ENCODE data around the gene PRDM16. TPM values are rescaled to one million over a fixed set of nuclear protein-coding genes. Genes with fewer than 3 reads are reported as not detected.

Gene PRDM16
- polyA plus RNA-seq, 1 donor from 2014 or later = 0.21 TPM

DNA sequence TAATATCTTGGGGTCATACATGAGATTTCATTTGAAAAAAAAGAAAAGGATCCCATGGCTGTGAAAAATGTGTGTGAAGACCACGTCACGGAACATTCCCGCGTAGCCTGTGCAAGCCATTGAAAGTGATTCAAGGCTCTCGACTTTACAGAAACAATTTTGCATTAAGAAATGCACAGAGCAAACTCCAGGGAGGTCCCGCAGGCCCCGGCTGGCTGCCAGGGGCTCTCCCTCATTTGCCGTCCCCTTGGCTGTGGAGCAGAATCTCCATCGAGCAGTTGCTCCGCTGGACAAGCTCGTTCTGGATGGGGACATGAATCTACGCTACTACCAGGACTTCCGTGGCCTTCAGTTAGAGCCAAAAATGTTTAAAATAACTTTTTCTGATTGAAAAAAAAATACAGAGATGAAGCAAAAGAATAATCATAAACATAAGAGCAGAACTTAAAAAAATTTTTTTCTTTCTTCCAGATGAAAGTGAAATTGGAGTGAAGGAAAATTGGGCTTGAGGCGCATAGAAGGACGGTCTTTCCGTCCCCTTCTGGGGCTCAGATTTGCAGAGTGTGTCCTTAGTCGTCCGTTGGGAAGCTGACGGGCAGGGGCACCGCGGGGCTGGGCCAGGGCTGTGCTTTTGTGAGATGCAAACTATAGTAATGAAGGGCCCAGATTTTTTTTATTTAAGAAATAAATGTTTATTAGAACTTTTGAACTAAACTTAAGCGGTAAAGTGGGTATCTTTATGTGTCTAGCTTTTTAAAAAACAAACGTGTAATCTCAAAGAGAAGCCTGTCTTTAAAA lies 317.4 kb downstream of the PRDM16 start:
- Histone ChIP-seq H3K4me3 (ENCODE audit: low read length) (no peak overlapping the region), H3K4me2 (ENCODE audit: low read length) (no peak overlapping the region), H3K27ac (ENCODE audit: low read length) (no peak overlapping the region), H4K20me1 (ENCODE audit: insufficient read depth) (no peaks in the 10 kb centered on the region), H3K9ac (ENCODE audit: low read length) (no peak overlapping the region), H3K36me3 (ENCODE audit: insufficient read depth, low read length) (no peaks in the 10 kb centered on the region), H2AFZ (ENCODE audit: low read depth, low read length) (no peak overlapping the region), H3K9me3 (ENCODE audit: low read length) (no peaks in the 10 kb centered on the region), H3K27me3 (ENCODE audit: insufficient read depth, low read depth, low read length) (no peaks in the 10 kb centered on the region), H3K79me2 (replicated peaks; ENCODE audit: insufficient read depth, low read length) (no peaks in the 10 kb centered on the region), H3K9me2 (ENCODE audit: insufficient read depth, low read length) (no peaks in the 10 kb centered on the region), H3F3A (ENCODE audit: insufficient read depth, low read length, poor library complexity, severe bottlenecking) (no peaks in the 10 kb centered on the region)
- TF ChIP-seq, protein P1, sequence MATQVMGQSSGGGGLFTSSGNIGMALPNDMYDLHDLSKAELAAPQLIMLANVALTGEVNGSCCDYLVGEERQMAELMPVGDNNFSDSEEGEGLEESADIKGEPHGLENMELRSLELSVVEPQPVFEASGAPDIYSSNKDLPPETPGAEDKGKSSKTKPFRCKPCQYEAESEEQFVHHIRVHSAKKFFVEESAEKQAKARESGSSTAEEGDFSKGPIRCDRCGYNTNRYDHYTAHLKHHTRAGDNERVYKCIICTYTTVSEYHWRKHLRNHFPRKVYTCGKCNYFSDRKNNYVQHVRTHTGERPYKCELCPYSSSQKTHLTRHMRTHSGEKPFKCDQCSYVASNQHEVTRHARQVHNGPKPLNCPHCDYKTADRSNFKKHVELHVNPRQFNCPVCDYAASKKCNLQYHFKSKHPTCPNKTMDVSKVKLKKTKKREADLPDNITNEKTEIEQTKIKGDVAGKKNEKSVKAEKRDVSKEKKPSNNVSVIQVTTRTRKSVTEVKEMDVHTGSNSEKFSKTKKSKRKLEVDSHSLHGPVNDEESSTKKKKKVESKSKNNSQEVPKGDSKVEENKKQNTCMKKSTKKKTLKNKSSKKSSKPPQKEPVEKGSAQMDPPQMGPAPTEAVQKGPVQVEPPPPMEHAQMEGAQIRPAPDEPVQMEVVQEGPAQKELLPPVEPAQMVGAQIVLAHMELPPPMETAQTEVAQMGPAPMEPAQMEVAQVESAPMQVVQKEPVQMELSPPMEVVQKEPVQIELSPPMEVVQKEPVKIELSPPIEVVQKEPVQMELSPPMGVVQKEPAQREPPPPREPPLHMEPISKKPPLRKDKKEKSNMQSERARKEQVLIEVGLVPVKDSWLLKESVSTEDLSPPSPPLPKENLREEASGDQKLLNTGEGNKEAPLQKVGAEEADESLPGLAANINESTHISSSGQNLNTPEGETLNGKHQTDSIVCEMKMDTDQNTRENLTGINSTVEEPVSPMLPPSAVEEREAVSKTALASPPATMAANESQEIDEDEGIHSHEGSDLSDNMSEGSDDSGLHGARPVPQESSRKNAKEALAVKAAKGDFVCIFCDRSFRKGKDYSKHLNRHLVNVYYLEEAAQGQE (IDR thresholded peaks at IDR 0.05; ENCODE audit: borderline replicate concordance) = no peak
- no peak for TF ChIP-seq MXI1 (conservative IDR thresholded peaks at IDR 0.05; ENCODE audit: poor library complexity, severe bottlenecking)
- TF ChIP-seq, protein P2, sequence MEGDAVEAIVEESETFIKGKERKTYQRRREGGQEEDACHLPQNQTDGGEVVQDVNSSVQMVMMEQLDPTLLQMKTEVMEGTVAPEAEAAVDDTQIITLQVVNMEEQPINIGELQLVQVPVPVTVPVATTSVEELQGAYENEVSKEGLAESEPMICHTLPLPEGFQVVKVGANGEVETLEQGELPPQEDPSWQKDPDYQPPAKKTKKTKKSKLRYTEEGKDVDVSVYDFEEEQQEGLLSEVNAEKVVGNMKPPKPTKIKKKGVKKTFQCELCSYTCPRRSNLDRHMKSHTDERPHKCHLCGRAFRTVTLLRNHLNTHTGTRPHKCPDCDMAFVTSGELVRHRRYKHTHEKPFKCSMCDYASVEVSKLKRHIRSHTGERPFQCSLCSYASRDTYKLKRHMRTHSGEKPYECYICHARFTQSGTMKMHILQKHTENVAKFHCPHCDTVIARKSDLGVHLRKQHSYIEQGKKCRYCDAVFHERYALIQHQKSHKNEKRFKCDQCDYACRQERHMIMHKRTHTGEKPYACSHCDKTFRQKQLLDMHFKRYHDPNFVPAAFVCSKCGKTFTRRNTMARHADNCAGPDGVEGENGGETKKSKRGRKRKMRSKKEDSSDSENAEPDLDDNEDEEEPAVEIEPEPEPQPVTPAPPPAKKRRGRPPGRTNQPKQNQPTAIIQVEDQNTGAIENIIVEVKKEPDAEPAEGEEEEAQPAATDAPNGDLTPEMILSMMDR (IDR thresholded peaks at IDR 0.05; ENCODE audit: poor library complexity, severe bottlenecking) = no peak

DNA sequence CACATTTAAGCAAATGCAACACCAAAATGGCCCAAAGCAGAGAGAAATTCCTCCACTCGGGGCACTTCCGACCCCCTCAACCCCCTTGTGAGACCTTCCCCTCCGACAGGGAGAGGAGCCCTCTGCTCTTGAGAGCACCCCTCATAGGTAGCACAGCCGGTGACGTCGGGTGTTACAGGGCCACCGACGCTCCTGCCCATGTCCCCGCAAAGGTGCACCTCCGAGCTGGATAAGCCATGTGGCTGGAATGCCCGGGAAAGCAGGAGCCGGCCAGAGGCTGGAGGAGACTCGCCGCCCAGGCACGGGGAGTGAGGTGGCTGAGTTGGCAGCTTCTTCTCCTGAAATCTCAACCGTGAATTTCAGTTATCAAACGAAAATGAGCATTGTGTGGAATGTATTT lies 318.4 kb downstream of the PRDM16 start:
- Histone ChIP-seq H3K36me3 (ENCODE audit: insufficient read depth, low read length) (no peaks in the 10 kb centered on the region), H3K9me3 (ENCODE audit: low read length) (no peaks in the 10 kb centered on the region), H3K9me2 (ENCODE audit: insufficient read depth, low read length) (no peaks in the 10 kb centered on the region), H4K20me1 (ENCODE audit: insufficient read depth) (no peaks in the 10 kb centered on the region), H3K27me3 (ENCODE audit: insufficient read depth, low read depth, low read length) (peaks cover 6% of the 10 kb centered on the region), H3K27ac (ENCODE audit: low read length) (no peak overlapping the region), H3K4me2 (ENCODE audit: low read length) (no peak overlapping the region), H3K9ac (ENCODE audit: low read length) (no peak overlapping the region), H3F3A (ENCODE audit: insufficient read depth, low read length, poor library complexity, severe bottlenecking) (no peaks in the 10 kb centered on the region), H3K79me2 (replicated peaks; ENCODE audit: insufficient read depth, low read length) (no peaks in the 10 kb centered on the region), H2AFZ (ENCODE audit: low read depth, low read length) (no peak overlapping the region), H3K4me3 (ENCODE audit: low read length) (no peak overlapping the region)
- no peak for TF ChIP-seq EP300 (conservative IDR thresholded peaks at IDR 0.05; ENCODE audit: poor library complexity, severe bottlenecking)
- no peak for TF ChIP-seq SMC3 (conservative IDR thresholded peaks at IDR 0.05; ENCODE audit: poor library complexity)
- TF ChIP-seq, protein P1 (IDR thresholded peaks at IDR 0.05; ENCODE audit: borderline replicate concordance) = no peak
- no peak for TF ChIP-seq MXI1 (conservative IDR thresholded peaks at IDR 0.05; ENCODE audit: poor library complexity, severe bottlenecking)
- TF ChIP-seq POLR2AphosphoS5 (IDR thresholded peaks at IDR 0.05) = no peak
- TF ChIP-seq RAD21 (conservative IDR thresholded peaks at IDR 0.05) = no peak
- TF ChIP-seq, protein P2 (IDR thresholded peaks at IDR 0.05; ENCODE audit: poor library complexity, severe bottlenecking) = no peak
- TF ChIP-seq TAF1 (IDR thresholded peaks at IDR 0.05; ENCODE audit: low read depth) = no peak

Data from neural cell (in vitro differentiated cells).